ENCODE measurements around the gene PRPF19.
A peak's percentile ranks its signal among the peaks of the same experiment; 100 is the strongest.

PRPF19 gene

GRCh38 chr11:60854847-60855725 lies 51.3 kb downstream of the PRPF19 start:
- DNase-seq, result no peak

DNA sequence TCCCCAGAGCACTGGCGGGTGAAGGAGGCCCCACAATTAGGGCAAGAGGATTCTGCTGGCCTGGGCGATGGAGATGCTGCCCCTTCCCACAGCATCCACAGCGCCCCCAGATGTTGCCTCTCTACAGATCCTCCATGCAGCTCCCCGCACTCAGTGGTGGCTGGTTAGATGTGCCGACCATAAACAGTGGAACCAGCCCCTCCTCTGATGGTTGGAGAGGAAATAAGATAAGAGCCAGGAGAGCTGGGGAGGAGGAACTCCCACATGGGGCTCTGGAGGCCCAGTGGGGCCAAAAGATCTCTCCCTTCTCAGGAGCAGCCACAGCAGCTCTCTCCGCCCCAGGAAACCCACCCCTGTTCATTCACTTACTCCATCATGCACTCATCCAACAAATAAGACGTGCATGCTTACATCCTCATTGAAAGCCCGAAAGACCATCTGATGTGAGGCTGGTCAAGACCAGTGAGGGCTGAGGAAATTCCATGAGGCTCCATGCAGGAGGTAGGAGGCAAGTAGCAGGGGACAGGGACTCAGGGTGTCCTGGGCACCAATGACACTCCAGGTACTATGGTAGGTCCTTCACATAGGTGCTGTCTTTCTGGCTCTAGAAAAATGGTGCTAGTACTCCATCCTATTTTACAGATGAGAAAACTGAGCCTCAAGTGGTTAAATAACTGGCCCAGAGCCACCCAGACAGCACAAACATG lies 52.1 kb downstream of the PRPF19 start:
- no peak for DNase-seq

GRCh38 chr11:60852982-60853950 lies 53.1 kb downstream of the PRPF19 start:
- no peak for DNase-seq

DNA sequence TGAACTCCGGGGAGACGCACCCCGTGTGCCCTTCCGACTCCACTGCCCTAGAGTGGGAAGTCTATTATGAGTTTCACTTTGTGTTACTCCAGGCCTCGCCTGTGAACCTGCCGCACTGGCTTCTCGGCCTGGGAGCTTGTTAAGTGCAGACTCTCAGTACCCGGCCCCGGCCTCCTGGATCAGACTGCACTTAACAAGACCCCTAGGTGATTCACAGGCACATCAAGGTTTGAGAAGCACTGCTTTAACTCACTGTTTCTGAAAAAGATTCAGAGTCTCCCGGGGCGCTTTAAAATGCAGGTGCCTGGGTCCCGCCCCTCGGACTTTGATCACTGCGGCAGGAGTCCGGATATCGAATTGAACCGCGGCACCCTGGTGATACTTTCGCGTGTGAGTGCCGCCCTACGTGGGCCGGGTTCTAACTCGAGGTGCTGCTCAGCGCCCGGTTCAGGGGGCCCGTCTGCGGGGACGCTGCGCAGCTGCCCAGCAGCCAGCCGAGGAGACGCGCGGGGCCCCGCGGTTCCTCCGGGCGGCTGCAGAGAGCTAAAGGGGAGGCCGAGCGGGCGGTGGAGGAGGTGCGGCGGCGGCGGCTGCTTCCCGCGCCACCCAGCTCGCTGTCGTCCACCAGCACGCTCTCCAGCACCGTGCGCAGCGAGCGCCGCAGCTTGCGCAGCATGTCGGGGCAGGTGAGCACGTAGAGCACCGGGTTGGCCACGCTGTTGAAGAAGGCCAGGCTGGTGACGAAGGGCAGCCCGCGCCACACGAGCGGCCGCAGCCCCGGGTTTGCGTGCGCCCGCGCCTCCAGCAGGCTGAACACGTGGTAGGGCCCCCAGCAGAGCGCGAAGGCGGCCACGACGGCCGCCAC lies 54.0 kb downstream of the PRPF19 start:
- no peak for DNase-seq

GRCh38 chr11:60851327-60852104 lies 54.9 kb downstream of the PRPF19 start:
- no peak for DNase-seq

DNA sequence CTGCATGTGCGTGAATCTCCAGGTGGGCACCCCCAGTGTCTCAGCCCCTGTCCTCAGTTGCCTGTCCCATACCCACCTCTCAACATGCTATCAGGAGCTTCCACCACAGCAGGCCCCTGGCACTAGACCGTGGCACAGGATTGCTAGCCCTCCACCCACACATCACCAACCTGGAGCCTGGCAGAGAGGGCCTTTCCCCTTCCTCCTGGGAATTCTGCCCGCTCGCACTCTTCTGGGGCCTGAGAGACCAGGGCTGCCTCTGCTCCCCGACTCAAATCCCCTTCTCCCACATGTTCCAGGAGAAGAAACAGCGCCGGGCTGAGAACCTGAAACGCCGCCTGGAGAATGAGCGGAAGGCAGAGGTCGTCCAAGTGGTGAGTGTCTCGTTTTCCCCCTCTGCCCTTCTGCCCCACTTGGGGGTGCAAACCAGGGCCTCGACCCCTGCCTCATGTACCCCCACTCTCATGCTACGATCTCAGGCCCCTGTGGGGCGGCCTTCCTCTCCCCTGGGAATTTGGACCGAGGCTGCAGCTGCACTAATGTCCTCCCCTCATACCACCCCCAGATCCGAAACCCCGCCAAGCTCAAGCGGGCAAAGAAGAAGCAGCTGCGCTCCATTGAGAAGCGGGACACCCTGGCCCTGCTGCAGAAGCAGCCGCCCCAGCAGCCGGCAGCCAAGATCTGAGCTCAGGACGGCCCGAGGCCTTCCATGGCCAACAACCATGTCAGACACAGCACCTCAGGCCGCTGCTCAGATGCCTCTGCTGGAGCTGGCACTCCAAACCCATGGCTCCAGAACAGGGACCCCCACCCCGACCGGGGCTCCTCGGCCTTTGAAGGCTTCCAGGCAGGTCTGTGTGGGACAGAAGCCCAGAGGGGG lies 56.5 kb downstream of the PRPF19 start:
- no peak for DNase-seq

DNA sequence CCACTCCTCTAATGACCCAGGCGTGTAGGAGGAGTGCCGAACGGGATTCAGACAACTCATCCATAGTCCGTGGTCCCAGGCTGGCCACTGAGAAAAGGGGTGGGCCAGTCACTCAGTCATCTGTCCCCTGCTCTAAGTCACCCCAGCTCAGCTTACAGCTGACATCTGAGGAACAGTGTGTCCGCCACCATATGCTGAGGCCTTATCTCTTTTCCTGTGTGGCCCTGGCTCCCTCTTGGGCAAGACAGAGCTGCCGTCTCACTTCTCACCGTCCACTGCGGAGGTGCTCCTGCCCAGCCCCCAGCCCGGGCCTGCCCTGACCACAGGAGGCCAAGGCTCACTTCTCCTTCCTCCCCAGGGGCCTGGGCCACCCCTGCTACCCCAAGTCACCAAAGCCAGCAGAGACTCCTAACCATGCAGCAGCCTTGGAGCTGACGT lies 57.7 kb downstream of the PRPF19 start:
- DNase-seq, result no peak

- no peak for DNase-seq
Observed at GRCh38 chr11:60847896-60848295, 58.5 kb downstream of the PRPF19 start.

GRCh38 chr11:60847281-60847680 lies 59.1 kb downstream of the PRPF19 start:
- DNase-seq, result no peak

GRCh38 chr11:60845338-60845737 lies 61.0 kb downstream of the PRPF19 start:
- DNase-seq, result no peak

DNA sequence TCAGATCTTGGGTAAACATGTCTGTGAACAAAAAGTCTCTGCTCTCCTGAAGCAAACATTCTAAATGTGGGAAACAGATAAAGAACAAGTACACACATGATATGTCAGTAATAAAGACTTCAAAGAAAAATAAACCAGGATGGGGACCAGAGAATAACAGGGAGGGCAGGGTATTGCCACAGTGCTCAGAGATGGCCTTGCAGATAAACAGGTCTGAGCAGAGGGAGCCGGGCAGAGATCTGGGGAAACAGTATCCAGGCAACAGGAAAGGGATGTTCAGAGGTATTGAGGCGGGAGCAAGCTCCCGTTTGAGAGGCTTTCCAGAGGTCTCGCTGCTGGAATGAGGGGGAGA lies 61.5 kb downstream of the PRPF19 start:
- no peak for DNase-seq

- DNase-seq, result no peak
Observed at GRCh38 chr11:60844045-60844869, 62.1 kb downstream of the PRPF19 start.

- DNase-seq, result no peak
Observed at GRCh38 chr11:60842668-60843600, 63.5 kb downstream of the PRPF19 start.

DNA sequence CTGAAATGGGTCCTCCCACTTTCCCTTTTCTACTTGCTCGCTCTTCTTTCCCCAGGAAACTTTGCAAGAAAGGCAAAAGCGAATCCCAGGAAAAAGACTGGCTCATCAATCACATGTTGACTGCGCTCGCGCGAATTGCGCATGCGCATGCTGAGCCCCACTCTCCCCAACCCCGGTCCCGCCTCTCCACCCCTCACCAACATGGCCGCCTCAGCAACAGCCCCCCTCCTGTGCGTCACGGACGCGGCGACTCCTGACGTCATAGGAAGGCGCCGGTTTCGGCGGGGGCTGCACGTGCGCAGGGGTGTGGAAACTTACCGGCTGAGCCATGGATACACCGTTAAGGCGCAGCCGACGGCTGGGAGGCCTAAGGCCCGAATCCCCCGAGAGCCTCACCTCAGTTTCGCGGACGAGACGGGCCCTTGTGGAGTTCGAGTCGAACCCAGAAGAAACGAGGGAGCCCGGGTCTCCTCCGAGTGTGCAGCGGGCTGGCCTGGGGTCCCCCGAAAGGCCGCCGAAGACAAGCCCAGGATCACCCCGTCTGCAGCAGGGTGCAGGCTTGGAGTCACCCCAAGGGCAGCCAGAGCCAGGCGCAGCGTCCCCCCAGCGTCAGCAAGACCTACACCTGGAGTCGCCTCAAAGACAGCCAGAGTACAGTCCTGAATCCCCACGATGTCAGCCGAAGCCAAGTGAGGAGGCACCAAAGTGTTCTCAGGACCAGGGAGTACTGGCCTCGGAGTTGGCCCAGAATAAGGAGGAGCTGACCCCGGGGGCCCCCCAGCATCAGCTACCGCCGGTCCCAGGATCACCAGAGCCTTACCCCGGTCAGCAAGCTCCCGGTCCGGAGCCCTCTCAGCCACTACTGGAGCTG lies 64.4 kb downstream of the PRPF19 start, which contains the start of gene CCDC86:
TSS of gene CCDC86 (plus strand) at position 317 of the 871 bp plus-strand sequence. CDS start at position 329, 12 bp downstream.
- peak; percentile 99 for DNase-seq
